ENCODE measurements around the gene CLTC. TPM values are rescaled to one million over a fixed set of nuclear protein-coding genes. Genes with fewer than 3 reads are reported as not detected.

Gene CLTC
- total RNA-seq: 253 and 272 TPM in 2 replicates

GRCh38 chr17:59619298-59620063 is at the start of gene CLTC:
Gene CLTC (plus strand): TSS chr17:59619895. CDS start chr17:59620132, 237 bp downstream.

GRCh38 chr17:59707149-59707970 is 87.7 kb downstream of the CLTC start, which contains the start of the genes PTRH2 and VMP1:
Gene PTRH2 (minus strand): TSS chr17:59707430. CDS start chr17:59697978, 9,452 bp downstream.
Gene VMP1 (plus strand): TSS chr17:59707654. CDS start chr17:59731447, 23,793 bp downstream.

Other genes starting within 250 kb of the CLTC start
- 43.9 and 45.7 TPM in 2 replicates for gene DHX40, start 54.3 kb upstream of the CLTC start, total RNA-seq
- gene PTRH2, start 87.5 kb downstream of the CLTC start, total RNA-seq: 30.2 and 33.4 TPM in 2 replicates
- gene VMP1, start 87.8 kb downstream of the CLTC start, total RNA-seq: 119 and 122 TPM in 2 replicates

All from cardiac ventricle fibroblast (primary cell).